Activated CD4-positive, alpha-beta T cell treated with anti-CD3 and anti-CD28 coated beads, Interleukin-2, amount 50 U/mL, for 1 hour (primary cell): Measurements from ENCODE around the gene SLC51B.
"Not testable (repeated sequence)": the region's sequence is repeated elsewhere in the genome, so short reads cannot be mapped to it uniquely, and the experiment has no call there.

Experiments
- DNase-seq: peaks from one replicate; pipeline ENCODE4 v3.0.0-alpha.2; 2020

The SLC51B gene

DNA sequence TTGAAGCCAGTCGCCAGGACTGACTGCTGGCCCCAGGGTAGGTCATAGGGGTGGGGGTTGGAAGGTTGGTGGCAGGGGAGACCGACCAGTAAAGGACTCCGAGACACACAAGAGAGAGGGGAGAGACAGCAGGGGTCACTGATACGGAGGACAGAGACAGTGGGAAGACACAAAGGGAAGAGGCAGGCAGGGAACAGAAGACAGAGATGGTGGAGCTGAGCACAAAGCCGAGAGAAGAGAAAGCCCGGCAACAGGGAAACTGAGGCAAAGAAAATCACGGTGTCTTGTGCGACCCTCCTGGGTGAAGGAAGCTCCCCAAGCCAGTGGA, 22.1 kb downstream of the SLC51B start:
- DNase-seq: no peak

DNA sequence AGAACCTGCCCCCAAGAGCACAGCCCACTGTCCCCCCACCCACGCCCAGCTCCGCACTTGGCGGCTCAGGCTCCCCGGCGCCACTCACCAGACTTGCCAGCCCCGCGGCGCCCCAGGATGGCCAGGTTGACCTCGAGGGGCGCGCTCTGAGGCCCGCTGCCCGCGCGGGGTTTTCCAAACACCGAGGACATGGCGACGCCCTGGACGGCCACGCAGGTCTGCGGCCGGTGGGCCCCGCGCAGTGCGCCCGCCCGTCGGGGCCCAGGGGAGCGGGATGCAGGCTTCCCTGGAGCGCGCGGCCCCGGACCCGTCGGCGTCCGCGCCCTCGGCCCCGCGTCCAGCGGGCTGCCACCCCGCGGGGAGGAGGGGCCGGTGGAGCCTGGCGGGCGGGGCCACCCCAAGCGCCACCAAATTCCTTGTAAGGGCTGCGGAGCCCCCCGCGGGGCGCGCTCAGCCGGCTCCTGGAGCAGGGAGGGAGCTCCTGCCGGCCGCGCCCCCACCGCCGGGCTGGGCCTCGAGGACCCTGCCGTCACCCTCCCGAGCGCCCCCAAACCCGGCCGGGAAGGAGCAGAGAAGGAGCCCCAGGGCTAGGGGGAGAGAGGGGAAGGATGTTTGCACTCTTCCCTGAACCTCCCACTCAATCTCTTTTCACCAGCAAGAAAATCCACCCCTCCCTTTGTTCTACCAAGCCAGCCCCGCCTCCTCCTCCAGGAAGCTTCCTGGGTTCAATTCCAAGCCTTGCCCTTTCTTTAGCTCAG, 22.6 kb downstream of the SLC51B start, which contains the start of gene RASL12:
Gene RASL12 (minus strand): TSS at position 347 of the 758 bp plus-strand sequence. CDS start 156 bp downstream, at position 191.
- DNase-seq: no peak

DNA sequence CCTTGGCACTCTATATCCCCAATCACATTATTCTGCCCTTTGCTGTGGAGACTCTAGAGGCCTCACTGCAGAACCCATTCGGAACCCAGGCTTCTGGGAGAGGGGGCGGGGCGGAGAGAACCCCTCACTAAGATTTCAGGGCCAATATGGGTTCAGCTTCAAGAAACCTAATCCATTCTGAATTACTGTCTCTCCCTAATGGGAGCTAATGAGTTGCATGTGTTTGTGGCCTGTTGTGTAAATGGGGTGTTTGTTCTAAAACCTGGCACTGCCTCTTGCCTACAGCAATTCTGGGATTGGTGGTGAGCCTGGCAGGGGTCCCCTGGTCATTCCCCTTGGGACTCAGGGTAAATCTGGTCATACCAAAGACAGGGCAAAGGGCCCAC, 23.2 kb downstream of the SLC51B start:
- no peak for DNase-seq

- DNase-seq: no peak
Measured at GRCh38 chr15:65069179-65069578, 24.0 kb downstream of the SLC51B start.

DNA sequence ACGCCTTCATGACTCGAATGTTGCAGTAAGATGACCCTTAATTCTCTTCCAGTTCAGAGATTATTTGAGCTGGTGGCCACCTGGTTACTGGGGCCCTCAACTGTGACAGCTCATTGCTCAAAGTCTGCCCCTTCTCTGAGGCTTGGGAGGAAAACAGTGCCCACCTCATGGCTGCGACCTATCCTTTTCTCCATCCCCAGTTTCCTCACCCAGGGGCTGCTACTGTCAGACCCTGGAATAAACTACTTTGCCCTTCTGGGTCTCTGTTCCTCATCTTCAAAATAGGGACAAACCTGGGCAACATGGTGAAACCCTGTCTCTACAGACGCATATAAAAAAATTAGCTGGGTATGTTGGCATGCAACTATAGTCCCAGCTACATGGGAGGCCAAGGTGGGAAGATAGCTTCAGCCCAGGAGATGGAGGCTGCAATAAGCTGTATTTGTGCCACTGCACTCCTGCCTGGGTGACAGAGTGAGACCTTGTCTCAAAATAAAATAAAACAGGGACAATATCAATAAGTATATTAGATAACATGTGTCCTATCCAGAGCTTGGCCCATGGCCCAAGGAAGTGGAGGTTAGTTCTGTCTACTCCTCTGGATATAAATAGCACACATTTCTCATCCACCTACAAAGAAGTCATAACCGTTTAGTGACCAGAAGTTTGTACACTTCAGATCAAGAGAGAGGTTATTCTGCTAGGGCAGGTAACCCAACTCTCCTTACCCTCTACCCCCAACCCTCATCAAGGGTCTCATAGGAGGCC, 24.8 kb downstream of the SLC51B start:
- DNase-seq: no peak

DNA sequence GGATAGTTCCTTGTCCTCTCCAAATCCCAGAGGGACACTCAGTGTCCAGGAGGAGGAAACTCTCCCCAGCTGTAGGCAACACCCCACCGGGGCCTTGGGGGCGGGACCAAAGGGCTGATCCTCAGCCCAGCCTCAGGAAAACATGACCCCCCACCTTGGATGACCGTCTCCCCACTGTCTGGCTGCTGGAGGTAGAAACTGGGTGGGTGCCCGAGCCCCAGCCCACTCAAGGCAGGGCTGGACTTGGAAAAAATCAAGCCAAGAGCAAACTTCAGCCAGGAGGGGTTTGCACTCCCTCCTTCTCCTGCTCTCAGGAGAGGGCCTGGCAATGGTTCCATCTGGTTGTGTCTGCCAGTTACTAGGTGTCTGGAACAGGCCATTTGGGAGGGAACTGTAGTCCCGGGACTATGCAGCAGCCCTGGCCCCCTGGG, 26.2 kb downstream of the SLC51B start:
- no peak for DNase-seq

DNA sequence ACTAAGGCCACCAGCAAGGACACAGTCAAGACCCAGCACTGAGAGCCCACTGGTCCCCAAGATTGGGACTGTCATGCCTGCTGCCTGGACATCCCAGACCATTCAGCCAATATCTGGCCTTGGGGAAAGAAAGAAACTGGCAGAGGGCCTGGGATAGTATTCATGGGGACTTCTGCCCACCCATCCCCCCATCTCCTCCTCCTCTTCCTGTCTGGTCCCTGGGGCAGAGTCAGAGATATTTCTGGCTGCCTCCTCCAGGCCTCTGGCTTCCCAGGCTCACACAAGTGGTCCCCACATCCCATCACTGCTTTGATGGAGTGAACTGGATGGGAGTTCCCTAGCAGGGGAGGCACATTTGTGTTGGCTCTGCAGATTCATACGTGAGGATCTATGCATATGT, 26.8 kb downstream of the SLC51B start:
- no peak for DNase-seq

DNA sequence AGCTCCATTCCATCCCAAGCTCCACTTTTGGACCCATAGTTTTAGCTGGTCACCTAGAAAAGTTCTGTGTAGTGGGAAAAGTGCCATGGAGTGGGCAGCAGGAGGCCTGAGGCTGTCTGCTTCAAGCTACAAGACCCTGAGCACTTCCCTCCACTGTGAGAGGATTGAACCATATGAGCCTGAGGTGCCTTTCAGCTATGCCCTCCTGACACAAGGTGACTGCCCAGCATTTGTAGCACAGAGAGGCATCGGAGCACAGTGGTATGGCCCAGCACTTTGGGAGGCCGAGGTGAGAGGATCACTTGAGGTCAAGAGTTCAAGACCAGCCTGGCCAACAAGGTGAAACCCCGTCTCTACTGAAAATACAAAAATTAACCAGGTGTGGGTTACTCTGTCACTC, 27.4 kb downstream of the SLC51B start:
- DNase-seq: no peak

DNA sequence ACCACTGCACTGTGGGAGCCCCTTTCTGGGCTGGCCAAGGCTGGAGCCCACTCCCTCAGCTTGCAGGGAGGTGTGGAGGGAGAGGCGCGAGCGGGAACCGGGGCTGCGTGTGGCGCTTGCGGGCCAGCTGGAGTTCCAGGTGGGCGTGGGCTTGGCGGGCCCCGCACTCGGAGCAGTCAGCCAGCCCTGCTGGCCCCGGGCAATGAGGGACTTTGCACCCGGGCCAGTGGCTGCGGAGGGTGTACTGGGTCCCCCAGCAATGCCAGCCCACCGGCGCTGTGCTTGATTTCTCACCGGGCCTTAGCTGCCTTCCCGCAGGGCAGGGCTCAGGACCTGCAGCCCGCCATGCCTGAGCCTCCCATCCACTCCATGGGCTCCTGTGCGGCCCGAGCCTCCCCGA, 29.8 kb downstream of the SLC51B start:
- not testable (repeated sequence) for DNase-seq

- DNase-seq: not testable (repeated sequence)
Measured at GRCh38 chr15:65075607-65076395, 30.6 kb downstream of the SLC51B start.

- DNase-seq: no peak
Measured at GRCh38 chr15:65076486-65077290, 31.5 kb downstream of the SLC51B start, which contains the start of gene KBTBD13. Gene KBTBD13 (plus strand): TSS chr15:65076746. CDS start chr15:65076816, 70 bp downstream.

GRCh38 chr15:65077291-65077980, 32.2 kb downstream of the SLC51B start:
- no peak for DNase-seq

- peak; percentile 47 for DNase-seq
Measured at GRCh38 chr15:65077981-65078352, 32.8 kb downstream of the SLC51B start.

GRCh38 chr15:65079580-65079979, 34.4 kb downstream of the SLC51B start:
- no peak for DNase-seq

GRCh38 chr15:65081270-65081669, 36.1 kb downstream of the SLC51B start:
- DNase-seq: no peak

DNA sequence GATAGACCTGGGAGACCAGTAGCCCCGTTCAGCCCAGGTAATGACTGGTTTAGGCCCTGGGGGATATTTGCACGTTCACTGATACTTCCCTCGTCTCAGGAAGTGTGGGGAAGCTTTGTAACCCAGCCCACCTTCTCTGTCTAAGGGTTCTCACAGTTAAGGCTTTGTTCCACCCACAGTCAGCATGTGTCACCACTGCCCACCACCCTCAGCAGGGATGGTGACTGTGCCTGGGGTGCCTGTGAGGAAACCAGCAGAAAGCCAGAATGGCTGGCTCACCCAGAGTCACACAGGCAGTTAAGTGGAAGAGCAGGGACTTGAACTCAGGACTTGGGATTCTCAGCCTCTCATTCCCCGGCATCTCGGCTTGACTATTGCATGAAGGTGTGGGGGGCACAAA, 36.6 kb downstream of the SLC51B start:
- DNase-seq: no peak

DNA sequence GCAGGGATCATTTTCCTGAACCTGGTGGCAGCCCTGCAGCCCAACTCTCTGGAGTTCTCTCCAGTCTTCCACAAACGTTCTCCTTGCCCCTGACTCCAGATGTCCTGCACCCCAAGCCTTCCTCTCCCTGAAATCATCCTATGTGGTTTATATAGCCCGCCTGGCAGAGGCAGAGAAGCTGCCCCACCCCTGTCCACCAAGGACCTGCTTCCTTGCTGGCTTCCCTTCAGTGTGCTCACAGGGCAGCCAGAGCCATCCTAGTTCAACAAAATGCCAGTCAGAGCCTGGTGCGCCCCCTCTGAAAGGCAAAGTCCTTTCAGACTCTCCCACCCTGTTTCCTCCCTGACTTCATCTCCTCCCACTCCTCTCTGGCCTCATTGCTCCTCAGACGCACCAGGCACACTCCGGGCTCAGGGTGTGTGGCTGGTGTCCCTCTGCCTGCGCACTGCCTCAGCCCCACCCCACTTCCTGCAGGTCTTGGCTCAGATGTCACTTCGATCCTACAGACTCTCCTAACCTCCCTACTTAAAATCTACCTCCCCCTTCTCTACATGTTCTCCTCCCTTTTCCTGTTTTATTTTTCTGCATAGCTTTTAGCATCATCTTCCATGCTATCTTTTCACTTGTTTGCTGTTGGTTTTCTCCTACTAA, 37.2 kb downstream of the SLC51B start:
- DNase-seq: peak; percentile 18

DNA sequence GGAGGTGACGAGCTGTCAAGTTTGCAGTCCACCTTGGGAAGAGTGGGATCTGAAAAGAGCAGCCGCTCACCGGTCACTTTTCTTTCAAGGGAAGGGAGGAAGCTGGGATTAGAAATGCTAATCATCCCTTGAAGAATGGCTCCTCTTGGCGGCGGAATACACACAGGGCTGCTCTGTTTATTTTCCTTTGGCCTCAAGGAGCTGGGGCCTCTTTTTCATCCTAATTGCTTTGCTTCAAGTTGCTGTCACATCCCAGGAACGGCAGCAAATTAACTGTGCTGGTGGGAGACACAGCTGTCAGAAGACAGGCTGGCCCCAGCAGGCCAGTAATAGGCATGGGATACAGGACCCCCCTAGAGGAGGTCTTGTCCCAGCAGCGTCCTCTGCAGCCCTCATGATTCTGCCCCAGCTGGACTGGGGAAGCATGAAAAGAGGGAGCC, 38.1 kb downstream of the SLC51B start:
- no peak for DNase-seq

DNA sequence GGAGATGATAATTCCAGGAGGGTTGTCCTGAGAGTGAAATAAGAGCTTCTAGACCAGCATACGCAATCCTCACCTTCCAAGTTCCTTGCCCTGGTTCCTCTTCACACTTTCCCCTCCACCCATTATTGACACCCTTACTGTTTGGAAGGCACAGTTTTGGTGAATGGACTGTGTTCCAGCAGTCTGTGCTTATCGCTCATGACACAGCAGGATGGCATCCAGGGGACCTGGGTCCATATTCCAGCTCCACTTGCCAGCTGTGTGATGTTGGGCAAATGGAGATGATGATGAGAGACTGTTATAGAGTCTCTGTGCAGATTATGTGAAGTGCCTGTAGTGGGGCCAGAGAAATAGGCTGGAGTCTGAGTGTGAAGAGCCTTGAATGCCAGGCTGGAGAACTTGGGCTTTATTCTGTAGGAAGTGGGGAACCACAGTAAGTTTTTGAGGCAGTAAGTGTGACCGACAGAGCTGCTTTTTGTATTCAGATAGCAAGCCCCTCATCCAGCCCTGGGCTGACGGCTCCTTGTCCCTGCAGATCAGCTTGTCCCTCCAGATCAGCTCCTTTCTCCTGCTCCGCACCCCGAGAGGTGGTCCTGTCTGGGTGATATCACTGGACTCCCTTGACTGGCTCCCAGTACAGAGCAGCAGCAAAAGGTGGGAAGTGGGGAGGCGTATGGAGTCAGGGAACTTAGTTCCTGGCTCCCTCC, 39.5 kb downstream of the SLC51B start:
- no peak for DNase-seq

DNA sequence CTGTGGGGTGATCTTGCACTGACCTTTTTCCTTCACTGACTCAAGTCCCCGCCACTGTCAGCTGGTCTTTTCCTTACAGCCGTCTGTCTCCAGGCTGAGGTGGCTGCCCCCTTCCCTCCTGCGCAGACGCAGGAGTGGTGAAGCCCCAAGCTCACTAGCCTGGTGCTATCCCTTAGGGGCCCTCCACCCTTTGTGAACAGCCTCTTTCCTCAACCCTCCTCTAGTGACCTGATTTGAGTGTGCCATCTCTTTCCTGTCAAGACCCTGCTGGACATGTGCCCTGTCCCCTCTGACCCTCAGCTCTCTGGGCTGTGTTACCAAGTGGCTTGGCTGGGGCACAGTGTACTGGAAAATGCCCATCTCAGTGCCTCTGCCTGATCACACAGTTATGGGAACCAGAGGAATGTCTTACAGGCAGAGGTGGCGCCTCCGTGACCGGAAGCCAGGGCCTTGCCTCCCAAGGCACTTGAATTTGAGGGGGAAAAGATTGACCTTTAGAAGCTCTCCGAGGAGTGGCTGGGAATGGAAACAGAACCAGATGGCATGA, 40.1 kb downstream of the SLC51B start:
- DNase-seq: no peak
